Choroid plexus epithelial cell (primary cell): ENCODE measurements around the gene SNX7.
A peak's percentile ranks its signal among the peaks of the same experiment; 100 is the strongest.

Source experiments
- DNase-seq: peaks from one replicate; pipeline ENCODE4 v3.0.0-alpha.2; 2010; ENCODE audit warnings: low read depth
- H3K4me3 ChIP-seq: 2 replicates; pipeline ENCODE4 v1.5.1; 2011; ENCODE audit warnings: low read depth, mild to moderate bottlenecking, control low read depth, low read length, moderate library complexity
- CTCF ChIP-seq: conservative IDR thresholded peaks from 2 replicates; pipeline ENCODE4 v1.5.1; 2011; ENCODE audit warnings: low read depth, mild to moderate bottlenecking, control low read depth, inconsistent platforms, low read length, moderate library complexity

SNX7 gene

GRCh38 chr1:98675282-98675681, 13.8 kb downstream of the SNX7 start:
- TF ChIP-seq CTCF = no peak
- DNase-seq = no peak
- H3K4me3 ChIP-seq = no peak overlapping the region

DNA sequence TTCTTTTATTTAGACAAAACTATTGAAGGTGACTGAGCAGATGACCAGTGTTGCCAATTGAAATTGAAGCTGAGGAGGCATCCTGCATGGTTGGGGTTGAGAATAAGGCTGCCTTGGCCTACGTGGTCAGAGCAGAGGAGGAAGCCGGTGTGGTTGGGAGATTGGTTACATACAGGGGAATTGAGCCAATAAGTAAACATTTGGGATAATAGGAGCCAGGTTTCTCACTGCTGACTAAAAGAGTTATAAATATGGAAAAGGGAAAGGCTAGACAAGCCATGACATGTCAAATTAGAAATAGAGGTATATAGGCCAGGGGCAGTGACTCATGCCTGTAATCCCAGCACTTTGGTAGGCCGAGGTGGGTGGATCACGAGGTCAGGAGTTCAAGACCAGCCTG, 15.8 kb downstream of the SNX7 start:
- H3K4me3 ChIP-seq = no peak overlapping the region
- no peak for TF ChIP-seq CTCF
- DNase-seq = peak; percentile 34

DNA sequence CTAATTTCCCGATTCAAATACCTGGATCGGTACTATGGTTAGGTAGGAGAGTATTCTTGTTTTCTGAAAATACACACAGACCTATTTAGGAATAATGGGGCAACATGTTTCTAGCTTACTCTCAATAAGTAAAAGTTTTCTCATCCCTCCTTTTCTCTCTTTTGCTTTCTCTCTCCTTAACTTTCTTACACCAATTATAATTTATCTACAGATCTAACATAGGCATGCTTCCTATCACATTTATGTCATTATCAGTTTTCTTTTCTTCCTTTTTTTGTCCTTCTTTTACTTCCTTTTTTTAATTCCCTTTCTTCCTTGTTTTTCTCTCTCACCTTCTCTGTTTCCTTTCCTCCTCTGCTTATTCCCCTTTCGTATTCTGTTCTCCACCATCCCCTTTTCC, 20.3 kb downstream of the SNX7 start:
- TF ChIP-seq CTCF = no peak
- no peak for DNase-seq
- no peak overlapping the region for H3K4me3 ChIP-seq

- H3K4me3 ChIP-seq = no peak overlapping the region
- DNase-seq = no peak
- TF ChIP-seq CTCF = no peak
Observed at GRCh38 chr1:98688110-98688739, 26.7 kb downstream of the SNX7 start.

DNA sequence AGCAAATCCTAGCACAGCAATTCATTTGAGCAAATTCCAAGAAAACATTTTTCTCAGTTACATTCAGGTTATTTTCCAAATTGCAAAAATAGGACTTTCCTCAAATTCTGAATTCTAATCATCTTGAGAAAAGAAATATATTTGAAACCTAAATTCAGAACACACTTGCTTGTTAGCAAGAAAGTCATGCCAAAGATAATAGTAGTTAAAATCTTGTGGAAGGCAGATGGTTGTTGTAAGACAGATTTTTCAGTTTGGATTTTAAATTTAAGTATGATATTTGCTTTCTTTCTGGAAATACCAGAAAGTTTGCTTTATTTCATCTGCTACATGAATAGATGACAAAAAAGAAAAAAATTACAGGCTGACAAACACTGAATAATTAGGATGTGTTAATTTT, 29.1 kb downstream of the SNX7 start:
- no peak for DNase-seq
- no peak overlapping the region for H3K4me3 ChIP-seq
- no peak for TF ChIP-seq CTCF

DNA sequence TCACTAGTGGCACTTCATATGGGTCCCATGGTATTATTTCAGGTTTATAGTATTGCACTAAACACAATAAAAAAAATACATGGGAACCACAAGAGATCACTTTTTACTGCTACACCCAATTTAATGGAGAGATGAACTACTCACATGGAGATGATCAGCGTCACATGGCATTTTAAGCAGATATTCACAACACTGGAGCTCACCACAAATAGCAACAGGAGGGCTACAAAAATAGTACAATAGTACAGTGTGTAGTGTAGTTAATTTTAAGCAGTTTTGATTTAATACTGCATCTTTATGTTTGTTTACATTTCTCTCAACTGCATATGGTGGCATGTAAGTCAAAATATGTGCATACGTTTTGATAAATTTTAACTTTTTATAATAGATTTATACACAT, 31.0 kb downstream of the SNX7 start:
- DNase-seq = no peak
- TF ChIP-seq CTCF = no peak
- no peak overlapping the region for H3K4me3 ChIP-seq

DNA sequence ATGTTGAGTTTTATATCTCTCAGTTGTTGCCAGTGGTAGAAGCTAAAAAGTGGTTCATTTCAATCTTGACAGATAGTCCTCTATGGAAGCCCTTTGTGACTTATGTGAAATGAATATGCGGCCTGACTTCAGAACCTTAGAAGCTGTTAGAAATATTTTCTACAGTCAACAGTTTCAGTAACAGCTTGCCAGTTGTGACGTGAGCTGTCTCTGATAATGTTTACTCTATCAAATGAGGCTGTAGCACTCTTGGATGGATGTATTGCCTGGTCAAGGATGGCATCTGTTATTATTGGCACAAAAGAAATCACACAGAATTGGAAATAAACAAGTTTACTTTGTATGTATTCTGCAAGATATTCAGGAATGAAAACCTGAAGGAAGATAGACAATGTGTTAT, 31.9 kb downstream of the SNX7 start:
- DNase-seq = no peak
- H3K4me3 ChIP-seq = no peak overlapping the region
- no peak for TF ChIP-seq CTCF
